Endothelial cell (in vitro differentiated cells): ENCODE data around the gene KLRD1. TPM values are rescaled to one million over a fixed set of nuclear protein-coding genes. Genes with fewer than 3 reads are reported as not detected.

ENCODE experiments used
- DNase-seq: peaks from one replicate; pipeline ENCODE4 v3.0.0; 2021; ENCODE audit warnings: low spot score
- H3K27ac Mint-ChIP-seq: one replicate; pipeline ENCODE4 v1.8.0; 2021; ENCODE audit warnings: mixed read lengths, inconsistent platforms; ENCODE audit not compliant: unreplicated experiment
- H3K27me3 Mint-ChIP-seq: one replicate; pipeline ENCODE4 v1.8.0; 2021; ENCODE audit warnings: mild to moderate bottlenecking, moderate library complexity, mixed read lengths, inconsistent platforms; ENCODE audit not compliant: unreplicated experiment
- H3K36me3 Mint-ChIP-seq: one replicate; pipeline ENCODE4 v1.8.0; 2021; ENCODE audit warnings: mild to moderate bottlenecking, low read depth, mixed read lengths, inconsistent platforms; ENCODE audit not compliant: unreplicated experiment
- H3K4me1 Mint-ChIP-seq: one replicate; pipeline ENCODE4 v1.8.0; 2021; ENCODE audit warnings: mild to moderate bottlenecking, mixed read lengths, inconsistent platforms; ENCODE audit not compliant: unreplicated experiment
- H3K4me3 Mint-ChIP-seq: one replicate; pipeline ENCODE4 v1.8.0; 2021; ENCODE audit warnings: mild to moderate bottlenecking, mixed read lengths, inconsistent platforms; ENCODE audit not compliant: unreplicated experiment
- H3K9me3 Mint-ChIP-seq: one replicate; pipeline ENCODE4 v1.8.0; 2021; ENCODE audit warnings: mixed read lengths, inconsistent platforms; ENCODE audit not compliant: unreplicated experiment
- total RNA-seq: library from RNA; stranded (reverse); fragmentation: NEBNext Ultra II Directional; extraction: Animal tissue kit (Norgen Biotek cat#: 25700); gene quantifications from one replicate; pipeline ENCODE4 v1.2.1, GENCODE V29; 2021; ENCODE audit not compliant: unreplicated experiment
- TF ChIP-seq, protein P1 (sequence below): fragments of 200-600 bp; sonication (generic); IDR thresholded peaks from one replicate; pipeline ENCODE4 v1.5.0; 2021; ENCODE audit warnings: antibody characterized with exemption; ENCODE audit not compliant: unreplicated experiment

The KLRD1 gene
- total RNA-seq, 1 donor from 2014 or later, result 0.49 TPM

DNA sequence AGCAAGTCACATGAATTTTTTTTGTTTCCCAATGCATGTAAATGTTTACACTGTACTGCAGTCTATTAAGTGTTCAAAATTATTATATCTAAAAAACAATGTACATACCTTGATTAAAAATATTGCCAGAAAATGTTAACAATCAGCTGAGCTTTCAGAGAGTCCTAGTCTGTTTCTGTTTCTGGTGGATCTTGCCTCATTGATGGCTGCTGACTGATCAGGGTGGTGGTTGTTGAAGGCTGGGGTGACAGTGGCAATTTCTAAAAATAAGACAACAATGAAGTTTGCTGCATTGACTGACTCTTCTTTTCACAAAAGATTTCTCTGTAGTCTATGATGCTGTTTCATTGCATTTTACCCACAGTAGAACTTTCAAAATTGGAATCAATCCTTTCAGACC lies 16.6 kb upstream of the KLRD1 start:
- Mint-ChIP-seq H3K4me3 (no peak overlapping the region), H3K27ac (no peak overlapping the region), H3K9me3 (no peaks in the 10 kb centered on the region), H3K4me1 (no peaks in the 10 kb centered on the region), H3K27me3 (peaks cover 2% of the 10 kb centered on the region), H3K36me3 (no peaks in the 10 kb centered on the region)
- TF ChIP-seq, protein P1, sequence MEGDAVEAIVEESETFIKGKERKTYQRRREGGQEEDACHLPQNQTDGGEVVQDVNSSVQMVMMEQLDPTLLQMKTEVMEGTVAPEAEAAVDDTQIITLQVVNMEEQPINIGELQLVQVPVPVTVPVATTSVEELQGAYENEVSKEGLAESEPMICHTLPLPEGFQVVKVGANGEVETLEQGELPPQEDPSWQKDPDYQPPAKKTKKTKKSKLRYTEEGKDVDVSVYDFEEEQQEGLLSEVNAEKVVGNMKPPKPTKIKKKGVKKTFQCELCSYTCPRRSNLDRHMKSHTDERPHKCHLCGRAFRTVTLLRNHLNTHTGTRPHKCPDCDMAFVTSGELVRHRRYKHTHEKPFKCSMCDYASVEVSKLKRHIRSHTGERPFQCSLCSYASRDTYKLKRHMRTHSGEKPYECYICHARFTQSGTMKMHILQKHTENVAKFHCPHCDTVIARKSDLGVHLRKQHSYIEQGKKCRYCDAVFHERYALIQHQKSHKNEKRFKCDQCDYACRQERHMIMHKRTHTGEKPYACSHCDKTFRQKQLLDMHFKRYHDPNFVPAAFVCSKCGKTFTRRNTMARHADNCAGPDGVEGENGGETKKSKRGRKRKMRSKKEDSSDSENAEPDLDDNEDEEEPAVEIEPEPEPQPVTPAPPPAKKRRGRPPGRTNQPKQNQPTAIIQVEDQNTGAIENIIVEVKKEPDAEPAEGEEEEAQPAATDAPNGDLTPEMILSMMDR, result no peak
- no peak for DNase-seq

DNA sequence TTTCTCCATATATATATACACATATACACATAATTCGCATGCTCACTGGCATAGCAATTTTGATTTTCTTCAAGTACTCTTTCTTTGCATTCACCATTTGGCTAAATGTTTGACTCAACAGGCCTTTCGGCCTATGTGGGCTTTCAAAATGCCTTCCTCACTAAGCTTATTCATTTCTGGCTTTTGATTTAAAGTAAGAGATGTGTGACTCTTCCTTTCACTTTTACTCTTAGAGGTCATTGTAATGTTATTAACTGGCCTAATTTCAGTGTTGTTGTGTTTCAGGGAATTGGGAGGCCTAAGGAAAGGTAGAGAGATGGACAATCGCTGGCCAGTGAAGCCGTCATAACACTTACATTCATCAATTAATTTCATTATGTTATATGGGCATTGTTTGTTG lies 14.5 kb upstream of the KLRD1 start:
- no peaks in the 10 kb centered on the region for H3K4me1 Mint-ChIP-seq
- H3K27ac Mint-ChIP-seq, result no peak overlapping the region
- H3K9me3 Mint-ChIP-seq, result no peaks in the 10 kb centered on the region
- H3K27me3 Mint-ChIP-seq, result peaks cover 2% of the 10 kb centered on the region
- TF ChIP-seq, protein P1, result no peak
- H3K36me3 Mint-ChIP-seq, result no peaks in the 10 kb centered on the region
- no peak for DNase-seq
- H3K4me3 Mint-ChIP-seq, result no peak overlapping the region

DNA sequence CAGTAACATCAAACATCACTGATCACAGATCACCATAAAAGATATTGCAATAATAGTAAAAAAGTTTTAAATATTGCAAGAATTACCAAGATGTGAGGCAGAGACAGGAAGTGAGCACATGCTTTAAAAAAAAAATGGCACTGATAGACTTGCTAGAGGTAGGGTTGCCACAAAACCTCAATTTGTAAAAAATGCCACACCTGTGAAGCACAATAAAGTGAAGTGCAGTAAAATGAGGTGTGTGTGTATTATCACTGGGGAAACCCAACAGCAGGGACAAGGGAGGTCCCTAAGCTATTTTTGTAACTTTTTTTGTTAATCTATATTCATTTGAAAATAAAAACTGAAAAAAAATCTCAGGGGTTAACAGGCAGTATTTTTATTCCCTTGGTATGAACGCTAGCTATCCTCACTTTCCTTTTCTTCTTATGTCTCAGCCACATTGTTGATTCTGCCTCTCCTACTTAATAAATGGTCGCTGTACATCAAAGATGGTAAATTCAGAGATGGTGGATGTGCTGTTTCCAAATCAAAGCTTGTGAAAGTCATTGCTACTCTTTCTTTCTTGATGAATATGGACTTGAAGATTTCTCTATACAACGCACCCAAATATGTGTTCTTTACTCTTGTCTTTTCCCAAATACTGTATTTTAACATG lies 14.0 kb upstream of the KLRD1 start:
- H3K4me3 Mint-ChIP-seq, result no peak overlapping the region
- no peak overlapping the region for H3K27ac Mint-ChIP-seq
- H3K36me3 Mint-ChIP-seq, result no peaks in the 10 kb centered on the region
- TF ChIP-seq, protein P1, result no peak
- H3K27me3 Mint-ChIP-seq, result peaks cover 2% of the 10 kb centered on the region
- no peaks in the 10 kb centered on the region for H3K9me3 Mint-ChIP-seq
- no peak for DNase-seq
- H3K4me1 Mint-ChIP-seq, result no peaks in the 10 kb centered on the region

DNA sequence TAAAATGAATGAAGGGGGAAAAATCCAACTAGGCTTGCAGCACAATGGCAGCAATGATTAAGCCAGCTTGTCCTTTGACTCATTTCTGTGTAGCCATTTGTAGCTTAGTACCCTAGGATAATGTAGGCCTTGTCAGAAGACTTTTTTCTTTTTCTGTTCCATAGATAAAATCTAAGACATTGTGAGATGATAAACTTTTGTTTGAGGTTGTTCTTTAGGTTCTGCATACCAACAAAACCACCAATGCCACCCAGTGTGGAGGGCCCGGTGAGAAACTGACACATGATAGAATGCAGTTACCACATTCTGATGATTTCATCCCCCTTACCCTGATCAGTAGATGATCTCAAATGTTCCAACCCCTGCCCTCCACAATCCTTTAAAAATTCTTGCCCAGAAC lies 6.6 kb upstream of the KLRD1 start:
- H3K4me1 Mint-ChIP-seq, result no peaks in the 10 kb centered on the region

DNA sequence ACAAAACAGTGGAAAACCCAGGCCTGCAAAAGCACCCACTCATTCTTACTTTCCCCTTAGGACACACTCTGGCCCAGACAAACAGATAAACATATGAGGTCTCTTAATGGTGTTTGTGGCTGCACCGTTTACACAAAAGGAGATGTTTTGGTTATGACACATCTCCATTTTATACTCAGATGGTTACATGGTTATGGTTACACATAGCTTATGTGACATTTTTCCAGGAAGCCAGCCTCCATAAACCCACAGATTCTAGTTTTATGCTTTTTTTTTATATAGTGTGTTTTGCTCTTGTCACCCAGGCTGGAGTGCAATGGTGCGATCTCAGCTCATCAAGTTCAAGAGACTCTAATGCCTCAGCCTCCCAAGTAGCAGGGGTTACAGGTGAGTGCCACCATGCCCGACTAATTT lies 3.5 kb upstream of the KLRD1 start:
- Mint-ChIP-seq H3K9me3 (no peaks in the 10 kb centered on the region), H3K27me3 (no peaks in the 10 kb centered on the region), H3K4me1 (no peaks in the 10 kb centered on the region), H3K4me3 (no peak overlapping the region), H3K36me3 (peaks cover 6% of the 10 kb centered on the region), H3K27ac (no peak overlapping the region)
- no peak for DNase-seq
- TF ChIP-seq, protein P1, result no peak

More for the DNA sequence above, 6.6 kb upstream of the KLRD1 start:
- H3K9me3 Mint-ChIP-seq, result no peaks in the 10 kb centered on the region
- H3K36me3 Mint-ChIP-seq, result peaks cover 6% of the 10 kb centered on the region
- TF ChIP-seq, protein P1, result no peak
- no peak overlapping the region for H3K27ac Mint-ChIP-seq
- H3K4me3 Mint-ChIP-seq, result no peak overlapping the region
- DNase-seq, result no peak
- H3K27me3 Mint-ChIP-seq, result no peaks in the 10 kb centered on the region
